ENCODE results near the gene MYD88. TPM values are rescaled to one million over a fixed set of nuclear protein-coding genes. Genes with fewer than 3 reads are reported as not detected.

Gene MYD88
- total RNA-seq, 2 experiments from 2014 or later = 29.3 to 31.8 TPM

- Mint-ChIP-seq H3K36me3 (ENCODE audit: low read depth) (peaks cover 17% of the 10 kb centered on the region), H3K27ac (no peak overlapping the region), H3K4me3 (no peak overlapping the region), H3K9me3 (no peaks in the 10 kb centered on the region), H3K4me1 (ENCODE audit: low read depth) (peaks cover 11% of the 10 kb centered on the region), H3K27me3 (no peaks in the 10 kb centered on the region)
- ChIA-PET POLR2A (interaction anchor here (0.6 to 2.1 kb wide), 3 partner anchors 13 to 23 kb away, joined by 3 to 6 read pairs (median 4); no protein-coding TSS in a partner anchor), CTCF (interaction anchor here (0.6 to 4.3 kb wide), 20 partner anchors 8 to 362 kb away, joined by 3 to 20 read pairs (median 4); no protein-coding TSS in a partner anchor)
- intact Hi-C loops (cut with micrococcal nuclease) = loop anchor here (10.0 kb wide), 1 partner anchor 366 kb away; no protein-coding TSS in a partner anchor
- DNase-seq = no peak
- TF ChIP-seq CTCF (IDR thresholded peaks at IDR 0.05) = no peak
- no peak for ATAC-seq
Measured at GRCh38 chr3:38118421-38119247, 19.8 kb upstream of the MYD88 start.

- ATAC-seq (no peak), DNase-seq (no peak)
- intact Hi-C loops (cut with micrococcal nuclease) = loop anchor here (10.0 kb wide), 1 partner anchor 366 kb away; no protein-coding TSS in a partner anchor
- ChIA-PET POLR2A (interaction anchor here (0.6 to 2.1 kb wide), 5 partner anchors 13 to 75 kb away, joined by 3 to 6 read pairs (median 3); no protein-coding TSS in a partner anchor), CTCF (interaction anchor here (0.6 to 4.3 kb wide), 11 partner anchors 9 to 361 kb away, joined by 3 to 20 read pairs (median 4); partner anchors contain the start of gene XYLB)
- H3K9me3 Mint-ChIP-seq = no peaks in the 10 kb centered on the region
- H3K4me3 Mint-ChIP-seq = no peak overlapping the region
- TF ChIP-seq CTCF (IDR thresholded peaks at IDR 0.05) = no peak
- peaks cover 19% of the 10 kb centered on the region for H3K36me3 Mint-ChIP-seq (ENCODE audit: low read depth)
- peak overlapping the region; percentile 24 for H3K27ac Mint-ChIP-seq
- no peaks in the 10 kb centered on the region for H3K27me3 Mint-ChIP-seq
- H3K4me1 Mint-ChIP-seq (ENCODE audit: low read depth) = peaks cover 11% of the 10 kb centered on the region
Measured at GRCh38 chr3:38119248-38119544, 19.3 kb upstream of the MYD88 start.

GRCh38 chr3:38119821-38120692 lies 18.4 kb upstream of the MYD88 start:
- peaks cover 11% of the 10 kb centered on the region for H3K4me1 Mint-ChIP-seq (ENCODE audit: low read depth)
- H3K4me3 Mint-ChIP-seq = no peak overlapping the region
- H3K27ac Mint-ChIP-seq = no peak overlapping the region
- H3K36me3 Mint-ChIP-seq (ENCODE audit: low read depth) = peaks cover 23% of the 10 kb centered on the region
- intact Hi-C loops (cut with micrococcal nuclease) = loop anchor here (10.0 kb wide), 1 partner anchor 365 kb away; no protein-coding TSS in a partner anchor
- ATAC-seq (no peak), DNase-seq (no peak)
- TF ChIP-seq CTCF (IDR thresholded peaks at IDR 0.05) = no peak
- no peaks in the 10 kb centered on the region for H3K9me3 Mint-ChIP-seq
- ChIA-PET CTCF (interaction anchor here (0.9 to 4.3 kb wide), 9 partner anchors 8 to 360 kb away, joined by 3 to 20 read pairs (median 4); partner anchors contain the start of gene XYLB), POLR2A (interaction anchor here (0.6 to 2.1 kb wide), 6 partner anchors 9 to 75 kb away, joined by 3 to 6 read pairs (median 3); no protein-coding TSS in a partner anchor)
- H3K27me3 Mint-ChIP-seq = no peaks in the 10 kb centered on the region

GRCh38 chr3:38120693-38121450 lies 17.6 kb upstream of the MYD88 start:
- Mint-ChIP-seq H3K36me3 (ENCODE audit: low read depth) (peaks cover 31% of the 10 kb centered on the region), H3K4me3 (no peak overlapping the region), H3K27me3 (no peaks in the 10 kb centered on the region), H3K27ac (no peak overlapping the region), H3K9me3 (no peaks in the 10 kb centered on the region), H3K4me1 (ENCODE audit: low read depth) (peaks cover 11% of the 10 kb centered on the region)
- ATAC-seq = no peak
- DNase-seq = no peak
- intact Hi-C loops (cut with micrococcal nuclease) = no loop called here
- no peak for TF ChIP-seq CTCF (IDR thresholded peaks at IDR 0.05)
- ChIA-PET POLR2A (interaction anchor here (0.6 to 2.1 kb wide), 5 partner anchors 8 to 115 kb away, joined by 3 to 6 read pairs (median 3); no protein-coding TSS in a partner anchor), CTCF (interaction anchor here (1.7 to 4.3 kb wide), 3 partner anchors 10 to 359 kb away, joined by 4 to 20 read pairs (median 5); no protein-coding TSS in a partner anchor)
